NCI-H1105 (cell line): ENCODE results near the gene NUSAP1.
"Not testable (repeated sequence)": the region's sequence is repeated elsewhere in the genome, so short reads cannot be mapped to it uniquely, and the experiment has no call there.

Experiments used
- DNase-seq: peaks from one replicate; lab custom pipeline; 2025; lab: John Stamatoyannopoulos, UW

NUSAP1 gene

DNA sequence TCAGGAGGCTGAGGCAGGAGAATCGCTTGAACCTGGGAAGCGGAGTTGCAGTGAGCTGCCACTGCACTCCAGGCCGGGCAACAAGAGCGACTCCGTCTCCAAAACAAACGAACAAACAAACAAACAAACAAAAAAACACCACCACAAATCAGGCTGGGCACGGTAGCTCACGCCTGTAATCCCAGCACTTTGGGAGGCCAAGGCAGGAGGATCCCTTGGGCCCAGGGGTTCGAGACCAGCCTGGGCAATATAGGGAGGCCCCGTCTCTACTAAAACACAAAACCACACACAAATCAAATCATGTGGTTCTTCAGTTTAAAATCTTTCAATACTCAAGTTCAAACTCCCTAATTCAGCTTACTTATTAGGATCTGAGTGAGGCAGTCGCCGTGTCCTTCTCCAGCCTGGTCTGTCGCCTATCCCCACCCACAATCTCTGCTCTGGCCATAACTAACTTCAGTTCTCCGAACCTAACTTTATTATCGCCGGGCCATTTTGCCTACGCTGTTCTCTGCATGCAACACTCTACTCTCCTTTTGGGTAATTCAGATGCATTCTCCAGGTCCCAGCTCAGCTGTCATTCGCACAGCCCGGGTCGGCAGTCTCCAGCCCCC lies 83.6 kb downstream of the NUSAP1 start:
- DNase-seq = no peak

GRCh38 chr15:41416742-41417417 lies 84.2 kb downstream of the NUSAP1 start, which contains the start of gene RTF1:
RTF1 (plus strand) TSS chr15:41417095; CDS start chr15:41417116, 21 bp downstream.
- DNase-seq = peak; percentile 60

GRCh38 chr15:41417418-41418195 lies 84.9 kb downstream of the NUSAP1 start:
- no peak for DNase-seq

- no peak for DNase-seq
These were observed 91.4 kb downstream of the NUSAP1 start for GRCh38 chr15:41423979-41424659.

GRCh38 chr15:41424809-41425208 lies 92.1 kb downstream of the NUSAP1 start:
- no peak for DNase-seq

- DNase-seq = not testable (repeated sequence)
These were observed 93.2 kb downstream of the NUSAP1 start for GRCh38 chr15:41425907-41426306.

- no peak for DNase-seq
These were observed 96.6 kb downstream of the NUSAP1 start for GRCh38 chr15:41429003-41429890.
